Upper lobe of right lung (tissue), 1 donor: ENCODE results near the gene EXOSC5. TPM values are rescaled to one million over a fixed set of nuclear protein-coding genes. Genes with fewer than 3 reads are reported as not detected.

Source experiments
- ATAC-seq: fragments of 200-7000 bp; cut with Tn5 transposase; one replicate; pipeline ENCODE4 v1.9.1; 2020; ENCODE audit warnings: mild to moderate bottlenecking, moderate library complexity
- DNase-seq: peaks from one replicate; pipeline ENCODE4 v3.0.0-alpha.2; 2020
- H3K27ac ChIP-seq: fragments of 200-600 bp; one replicate; pipeline ENCODE4 v1.8.0; 2022
- H3K27me3 ChIP-seq: fragments of 200-600 bp; one replicate; pipeline ENCODE4 v1.8.0; 2022; ENCODE audit warnings: mild to moderate bottlenecking
- H3K36me3 ChIP-seq: fragments of 200-600 bp; one replicate; pipeline ENCODE4 v1.8.0; 2022
- H3K4me1 ChIP-seq: fragments of 200-600 bp; one replicate; pipeline ENCODE4 v1.8.0; 2022
- H3K4me3 ChIP-seq: fragments of 200-600 bp; one replicate; pipeline ENCODE4 v1.8.0; 2022; ENCODE audit warnings: mild to moderate bottlenecking
- H3K9me3 ChIP-seq: fragments of 200-600 bp; one replicate; pipeline ENCODE4 v1.8.0; 2022
- CTCF ChIP-seq: fragments of 200-600 bp; IDR thresholded peaks from one replicate; pipeline ENCODE4 v1.8.0; 2022; ENCODE audit warnings: antibody characterized with exemption
- intact Hi-C: fragments of 100-400 bp; cut with DNase I; formaldehyde crosslinking; loops from one replicate; pipeline ENCODE4 v1.11.0; 2022
- total RNA-seq: library from RNA; stranded (reverse); fragmentation: NEBNext Ultra II Directional; extraction: Animal tissue kit (Norgen Biotek cat#: 25700); gene quantifications from one replicate; pipeline ENCODE4 v1.2.1, GENCODE V29; 2021
- donor health status: DM: no; HTN: yes; CAD: no; lungs with severe emphysema.

Gene EXOSC5
- total RNA-seq, 1 donor from 2014 or later, result 12.4 TPM

DNA sequence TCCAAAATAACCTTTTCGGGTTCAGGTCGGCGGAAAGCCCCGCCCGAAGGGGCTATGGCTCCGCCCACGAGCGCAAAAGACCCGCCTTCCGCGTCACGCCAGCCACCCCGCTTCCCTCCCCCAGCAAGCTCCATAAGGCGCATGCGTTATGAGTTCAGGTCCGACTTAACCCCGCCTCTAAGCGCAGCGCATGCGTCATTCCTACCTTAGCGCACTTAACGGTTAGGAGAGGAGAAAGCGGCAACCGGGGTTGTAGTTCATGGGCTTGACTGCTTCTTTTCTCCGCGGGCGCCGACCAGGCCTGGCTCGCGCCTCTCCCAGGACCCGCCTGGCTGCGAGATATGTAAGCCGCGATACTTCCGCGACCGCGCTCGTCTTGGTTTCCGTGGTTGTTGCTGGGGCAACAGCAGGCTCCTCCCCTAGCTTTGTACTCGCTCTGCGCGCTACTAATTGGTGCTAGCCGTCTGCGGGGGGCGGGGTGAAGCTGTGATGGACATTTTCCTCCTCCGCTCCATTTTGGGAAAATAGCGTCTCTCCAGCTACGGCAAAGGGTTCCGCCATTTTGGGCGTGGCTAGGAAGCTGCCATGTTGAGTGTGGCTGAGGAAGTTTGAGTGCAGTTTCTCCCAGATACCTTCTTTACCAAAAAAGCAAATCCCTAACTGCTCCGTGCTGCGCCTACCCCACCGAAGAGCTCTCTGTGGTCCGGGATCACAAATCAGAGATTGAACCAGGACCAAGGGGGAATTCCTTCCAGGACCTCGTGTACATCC is 33.2 kb downstream of the EXOSC5 start, which contains the start of gene B9D2:
Gene B9D2, minus strand, starts transcription at position 397 of the 771 bp plus-strand sequence. CDS start 630 bp downstream, outside the sequence.
- no peaks in the 10 kb centered on the region for H3K27me3 ChIP-seq
- no peaks in the 10 kb centered on the region for H3K9me3 ChIP-seq
- no peak for TF ChIP-seq CTCF
- intact Hi-C loops, result no loop called here
- H3K36me3 ChIP-seq, result no peaks in the 10 kb centered on the region
- peak; percentile 96 for ATAC-seq
- peaks cover 19% of the 10 kb centered on the region for H3K4me1 ChIP-seq
- peak; percentile 99 for DNase-seq
- H3K27ac ChIP-seq, result peak within 1 kb of the TSS; percentile 99
- H3K4me3 ChIP-seq, result peak within 1 kb of the TSS; percentile 72

DNA sequence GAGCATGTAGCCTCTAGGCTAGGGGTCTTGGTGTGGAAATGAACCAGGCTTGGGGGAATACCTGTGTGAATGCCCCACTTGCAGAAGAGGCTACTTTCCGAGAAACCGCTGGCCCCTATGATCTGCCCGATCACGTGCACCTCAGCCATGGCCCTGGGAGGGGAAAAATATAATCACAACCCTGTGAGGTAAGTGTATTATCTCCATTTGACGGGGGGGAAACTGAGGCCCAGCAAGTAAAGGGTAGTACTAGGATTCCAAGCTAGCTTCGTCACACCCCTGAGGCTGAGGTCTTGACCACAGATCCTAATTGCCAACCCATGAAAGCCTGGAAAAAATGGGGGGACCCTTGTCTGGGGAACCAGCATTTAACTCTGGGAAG is 33.8 kb downstream of the EXOSC5 start:
- peak overlapping the region; percentile 72 for H3K4me3 ChIP-seq
- H3K27ac ChIP-seq, result peak overlapping the region; percentile 99
- H3K4me1 ChIP-seq, result peaks cover 19% of the 10 kb centered on the region
- intact Hi-C loops, result no loop called here
- no peaks in the 10 kb centered on the region for H3K27me3 ChIP-seq
- ATAC-seq (no peak), DNase-seq (no peak)
- no peaks in the 10 kb centered on the region for H3K9me3 ChIP-seq
- no peak for TF ChIP-seq CTCF
- no peaks in the 10 kb centered on the region for H3K36me3 ChIP-seq

DNA sequence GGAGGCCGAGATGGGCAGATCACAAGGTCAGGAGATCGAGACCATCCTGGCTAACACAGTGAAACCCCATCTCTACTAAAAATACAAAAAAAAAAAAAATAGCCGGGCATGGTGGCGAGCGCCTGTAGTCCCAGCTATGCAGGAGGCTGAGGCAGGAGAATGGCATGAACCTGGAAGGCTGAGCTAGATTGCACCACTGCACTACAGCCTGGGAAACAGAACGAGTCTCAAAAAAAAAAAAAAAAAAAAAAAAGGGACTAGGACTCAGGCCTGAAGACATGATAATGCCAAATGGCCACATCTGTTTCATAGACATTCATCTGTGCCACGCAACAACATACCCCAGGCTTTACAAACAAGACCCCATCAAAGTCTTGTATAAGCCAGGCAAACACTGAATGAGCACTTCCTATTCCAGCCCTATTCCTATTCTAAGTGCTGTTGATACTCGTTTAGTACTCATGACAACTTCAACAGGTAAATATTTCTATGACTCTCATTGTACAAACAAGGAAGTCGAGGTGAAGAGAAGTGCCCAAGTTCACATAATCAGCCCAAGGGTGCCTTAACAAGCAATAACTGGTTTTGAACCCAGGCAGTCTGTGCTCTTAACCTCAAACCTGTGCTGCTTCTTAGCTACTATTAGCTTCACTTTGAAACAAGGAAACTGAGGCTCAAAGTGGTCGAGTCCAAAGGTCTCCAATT is 34.9 kb downstream of the EXOSC5 start:
- Histone ChIP-seq H3K27me3 (no peaks in the 10 kb centered on the region), H3K4me3 (no peak overlapping the region), H3K27ac (peak overlapping the region; percentile 99), H3K9me3 (no peaks in the 10 kb centered on the region), H3K36me3 (no peaks in the 10 kb centered on the region), H3K4me1 (peaks cover 13% of the 10 kb centered on the region)
- intact Hi-C loops, result no loop called here
- DNase-seq (no peak), ATAC-seq (peak; percentile 8)
- no peak for TF ChIP-seq CTCF

GRCh38 chr19:41359741-41360140 is 37.4 kb downstream of the EXOSC5 start:
- no peak overlapping the region for H3K4me3 ChIP-seq
- no peak for DNase-seq
- no peaks in the 10 kb centered on the region for H3K9me3 ChIP-seq
- intact Hi-C loops, result no loop called here
- H3K27me3 ChIP-seq, result no peaks in the 10 kb centered on the region
- H3K27ac ChIP-seq, result no peak overlapping the region
- H3K4me1 ChIP-seq, result peaks cover 17% of the 10 kb centered on the region
- no peaks in the 10 kb centered on the region for H3K36me3 ChIP-seq
- ATAC-seq, result no peak
- no peak for TF ChIP-seq CTCF

DNA sequence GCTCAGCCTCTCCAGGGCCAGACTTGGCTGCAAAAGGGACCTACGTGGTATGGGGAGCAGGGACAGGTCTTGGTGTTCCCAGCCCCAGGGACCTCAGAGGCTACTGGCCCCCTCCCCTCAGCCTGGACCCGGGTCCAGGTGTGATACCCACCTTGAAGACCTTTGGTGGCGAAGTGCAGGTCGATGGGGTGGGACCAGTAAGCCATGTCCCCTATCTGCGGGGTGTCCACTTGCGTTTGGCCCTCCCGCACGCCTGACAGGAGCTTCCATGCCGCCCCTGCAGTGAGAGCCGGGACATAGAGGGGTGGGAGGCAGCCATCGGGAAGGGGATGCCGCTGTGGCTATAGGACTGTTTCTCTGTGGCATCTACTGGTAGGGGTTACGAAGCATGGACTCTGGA is 39.4 kb downstream of the EXOSC5 start:
- no peak overlapping the region for H3K4me3 ChIP-seq
- TF ChIP-seq CTCF, result no peak
- no peaks in the 10 kb centered on the region for H3K9me3 ChIP-seq
- H3K36me3 ChIP-seq, result no peaks in the 10 kb centered on the region
- H3K27me3 ChIP-seq, result no peaks in the 10 kb centered on the region
- H3K4me1 ChIP-seq, result peaks cover 19% of the 10 kb centered on the region
- intact Hi-C loops, result no loop called here
- ATAC-seq (no peak), DNase-seq (no peak)
- no peak overlapping the region for H3K27ac ChIP-seq
